Measurements from ENCODE around the gene NMUR1.
"Not testable (repeated sequence)": the region's sequence is repeated elsewhere in the genome, so short reads cannot be mapped to it uniquely, and the experiment has no call there.

Gene NMUR1

GRCh38 chr2:231530099-231531011, at the start of gene NMUR1:
TSS of gene NMUR1 (minus strand) at chr2:231530445. CDS start at chr2:231530361, 84 bp downstream.
- DNase-seq: no peak

GRCh38 chr2:231579560-231579959, 49.3 kb upstream of the NMUR1 start:
- no peak for DNase-seq

- DNase-seq: not testable (repeated sequence)
These were observed 48.4 kb upstream of the NMUR1 start for GRCh38 chr2:231578655-231579054.

GRCh38 chr2:231576465-231576864, 46.2 kb upstream of the NMUR1 start:
- DNase-seq: no peak

GRCh38 chr2:231575612-231576256, 45.5 kb upstream of the NMUR1 start:
- no peak for DNase-seq

GRCh38 chr2:231573698-231574421, 43.6 kb upstream of the NMUR1 start:
- DNase-seq: no peak

- DNase-seq: no peak
These were observed 42.9 kb upstream of the NMUR1 start for GRCh38 chr2:231573096-231573495.

- DNase-seq: no peak
These were observed 41.5 kb upstream of the NMUR1 start for GRCh38 chr2:231571661-231572191.

GRCh38 chr2:231570915-231571314, 40.7 kb upstream of the NMUR1 start:
- not testable (repeated sequence) for DNase-seq

GRCh38 chr2:231568785-231569435, 38.7 kb upstream of the NMUR1 start:
- no peak for DNase-seq

GRCh38 chr2:231568098-231568784, 38.0 kb upstream of the NMUR1 start:
- no peak for DNase-seq

GRCh38 chr2:231567159-231567558, 36.9 kb upstream of the NMUR1 start:
- no peak for DNase-seq

- no peak for DNase-seq
These were observed 35.8 kb upstream of the NMUR1 start for GRCh38 chr2:231565887-231566594.

GRCh38 chr2:231563378-231563961, 33.2 kb upstream of the NMUR1 start:
- no peak for DNase-seq

GRCh38 chr2:231557571-231558217, 27.4 kb upstream of the NMUR1 start:
- DNase-seq: peak; percentile 21

GRCh38 chr2:231556981-231557380, 26.7 kb upstream of the NMUR1 start:
- DNase-seq: no peak

GRCh38 chr2:231556496-231556895, 26.3 kb upstream of the NMUR1 start:
- DNase-seq: not testable (repeated sequence)

- DNase-seq: no peak
These were observed 24.7 kb upstream of the NMUR1 start for GRCh38 chr2:231554748-231555545.

- DNase-seq: no peak
These were observed 24.1 kb upstream of the NMUR1 start for GRCh38 chr2:231554327-231554726.

GRCh38 chr2:231552752-231553151, 22.5 kb upstream of the NMUR1 start:
- DNase-seq: no peak

Data from NCI-H446 treated with DMSO at 0.1 percent for 48 hours (cell line).